OCI-LY1 (cell line): ENCODE measurements around the gene TMEM106A.
"Not testable (repeated sequence)": the region's sequence is repeated elsewhere in the genome, so short reads cannot be mapped to it uniquely, and the experiment has no call there.

Experiments
- H2AFZ ChIP-seq: fragments of 200-600 bp; sonication (generic), shearing (Covaris generic); 2 replicates; pipeline ENCODE4 v1.6.0; 2014; ENCODE audit warnings: antibody characterized with exemption, mild to moderate bottlenecking, low read length
- H3F3A ChIP-seq: fragments of 200-600 bp; sonication (generic), shearing (Covaris generic); 2 replicates; pipeline ENCODE4 v1.6.0; 2014; ENCODE audit warnings: mild to moderate bottlenecking, antibody characterized with exemption, low read length, moderate library complexity; ENCODE audit not compliant: insufficient read depth
- H3K27ac ChIP-seq: fragments of 200-600 bp; sonication (generic); 2 replicates; pipeline ENCODE4 v1.5.1; 2014; ENCODE audit warnings: low read length, mixed run types, mild to moderate bottlenecking, low read depth; ENCODE audit not compliant: poor library complexity, severe bottlenecking
- H3K27me3 ChIP-seq: fragments of 200-600 bp; sonication (generic); 2 replicates; pipeline ENCODE4 v1.6.0; 2014; ENCODE audit warnings: antibody characterized with exemption, mild to moderate bottlenecking, low read length, moderate library complexity; ENCODE audit not compliant: insufficient read depth
- H3K36me3 ChIP-seq: fragments of 200-600 bp; sonication (generic); 2 replicates; pipeline ENCODE4 v1.6.1; 2014; ENCODE audit warnings: mild to moderate bottlenecking, antibody characterized with exemption, low read length, moderate library complexity, mixed read lengths; ENCODE audit not compliant: insufficient read depth
- H3K4me1 ChIP-seq: fragments of 200-600 bp; sonication (generic); 2 replicates; pipeline ENCODE4 v1.5.1; 2014; ENCODE audit warnings: mild to moderate bottlenecking, low read length, moderate library complexity; ENCODE audit not compliant: insufficient read depth, severe bottlenecking
- H3K4me2 ChIP-seq: fragments of 200-600 bp; sonication (generic), shearing (Covaris generic); 2 replicates; pipeline ENCODE4 v1.6.1; 2014; ENCODE audit warnings: low read length
- H3K4me3 ChIP-seq: fragments of 200-600 bp; sonication (generic); 2 replicates; pipeline ENCODE4 v1.5.1; 2014; ENCODE audit warnings: low read length, low read depth, mild to moderate bottlenecking, mixed read lengths; ENCODE audit not compliant: poor library complexity, severe bottlenecking
- H3K79me2 ChIP-seq: fragments of 200-600 bp; shearing (Covaris generic); 2 replicates; pipeline ENCODE4 v1.6.1; 2016; ENCODE audit warnings: mixed run types, low read length, mixed read lengths; ENCODE audit not compliant: insufficient read depth
- H3K9ac ChIP-seq: fragments of 200-600 bp; sonication (generic), shearing (Covaris generic); 2 replicates; pipeline ENCODE4 v1.6.1; 2014; ENCODE audit warnings: mild to moderate bottlenecking, low read length, mixed read lengths
- H3K9me2 ChIP-seq: fragments of 200-600 bp; sonication (generic), shearing (Covaris generic); 2 replicates; pipeline ENCODE4 v1.6.1; 2014; ENCODE audit warnings: low read depth, mild to moderate bottlenecking, low read length, mixed read lengths
- H3K9me3 ChIP-seq: fragments of 200-600 bp; shearing (Covaris generic); 2 replicates; pipeline ENCODE4 v1.6.1; 2014; ENCODE audit warnings: low read length, mixed read lengths
- H4K20me1 ChIP-seq: fragments of 200-600 bp; sonication (generic), shearing (Covaris generic); 2 replicates; pipeline ENCODE4 v1.6.0; 2016; ENCODE audit warnings: mild to moderate bottlenecking, low read length; ENCODE audit not compliant: insufficient read depth

The TMEM106A gene

DNA sequence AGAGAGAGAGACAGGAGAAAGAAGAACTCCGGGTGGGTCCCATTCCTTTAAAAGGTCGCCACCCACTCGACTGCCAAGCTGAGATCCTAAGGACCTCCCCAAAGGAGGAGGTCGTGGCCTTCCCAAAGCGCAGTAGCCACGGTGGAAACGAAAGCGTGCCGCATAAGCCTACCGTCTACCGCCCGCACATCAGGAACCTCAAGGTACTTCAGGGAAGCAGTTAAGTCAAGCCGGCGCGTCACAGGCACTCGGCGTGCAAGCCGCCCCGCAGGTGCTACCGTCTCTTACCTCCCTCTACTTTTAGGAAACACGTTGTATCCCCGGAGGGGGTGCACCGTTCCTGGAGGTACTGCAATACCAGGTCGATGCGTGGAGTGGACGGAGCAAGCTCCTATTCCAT, 27.9 kb downstream of the TMEM106A start:
- H3F3A ChIP-seq, H3K4me3 ChIP-seq, H2AFZ ChIP-seq, H3K9me3 ChIP-seq, H4K20me1 ChIP-seq, H3K27ac ChIP-seq, H3K9me2 ChIP-seq, H3K9ac ChIP-seq, H3K4me1 ChIP-seq, H3K79me2 ChIP-seq, H3K4me2 ChIP-seq, H3K36me3 ChIP-seq, H3K27me3 ChIP-seq: not testable (repeated sequence)

DNA sequence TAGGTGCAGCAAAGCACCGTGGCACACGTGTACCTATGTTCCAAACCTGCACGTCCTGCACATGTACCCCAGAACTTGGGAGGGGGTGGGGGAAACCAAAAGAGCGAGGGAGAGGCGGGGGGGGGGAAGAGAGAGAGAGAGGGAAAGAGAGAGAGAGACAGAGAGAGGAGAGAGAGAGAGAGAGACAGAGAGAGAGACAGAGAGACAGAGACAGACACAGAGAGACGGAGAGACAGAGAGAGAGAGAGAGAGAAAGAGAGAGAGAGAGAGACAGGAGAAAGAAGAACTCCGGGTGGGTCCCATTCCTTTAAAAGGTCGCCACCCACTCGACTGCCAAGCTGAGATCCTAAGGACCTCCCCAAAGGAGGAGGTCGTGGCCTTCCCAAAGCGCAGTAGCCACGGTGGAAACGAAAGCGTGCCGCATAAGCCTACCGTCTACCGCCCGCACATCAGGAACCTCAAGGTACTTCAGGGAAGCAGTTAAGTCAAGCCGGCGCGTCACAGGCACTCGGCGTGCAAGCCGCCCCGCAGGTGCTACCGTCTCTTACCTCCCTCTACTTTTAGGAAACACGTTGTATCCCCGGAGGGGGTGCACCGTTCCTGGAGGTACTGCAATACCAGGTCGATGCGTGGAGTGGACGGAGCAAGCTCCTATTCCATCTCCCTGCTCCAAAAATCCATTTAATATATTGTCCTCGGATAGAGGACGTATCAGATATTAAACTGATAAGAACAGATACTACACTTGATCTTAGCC, 29.1 kb downstream of the TMEM106A start:
- H3K27ac ChIP-seq, H3K4me3 ChIP-seq, H3K4me1 ChIP-seq, H3K36me3 ChIP-seq, H3K27me3 ChIP-seq, H3F3A ChIP-seq, H3K9ac ChIP-seq, H3K79me2 ChIP-seq, H2AFZ ChIP-seq, H3K9me3 ChIP-seq, H3K9me2 ChIP-seq, H3K4me2 ChIP-seq, H4K20me1 ChIP-seq: not testable (repeated sequence)

DNA sequence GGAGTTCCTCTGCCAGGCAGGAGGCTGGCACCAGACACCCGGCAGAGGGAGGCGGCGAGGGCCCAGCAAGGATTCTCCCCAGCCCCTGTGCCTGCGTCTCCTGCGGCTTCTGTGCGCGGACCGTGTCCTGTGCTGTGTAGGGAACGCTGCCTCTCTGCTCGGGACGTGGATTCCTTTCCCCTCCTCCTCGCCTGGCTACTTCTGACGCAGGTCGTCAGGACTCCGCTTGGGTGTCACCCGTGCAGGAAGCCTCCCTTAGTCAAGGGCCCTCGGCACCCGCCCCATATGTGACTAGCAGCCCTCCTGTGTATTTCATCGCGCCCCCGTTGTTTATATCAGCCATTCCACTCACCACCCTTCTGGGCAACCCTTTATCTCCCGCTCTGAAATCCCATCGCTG, 34.8 kb downstream of the TMEM106A start:
- not testable (repeated sequence) for H3K79me2 ChIP-seq, H4K20me1 ChIP-seq, H3K9me2 ChIP-seq, H3K4me1 ChIP-seq, H3K27ac ChIP-seq, H3K4me2 ChIP-seq, H3K4me3 ChIP-seq, H3K36me3 ChIP-seq, H3K9ac ChIP-seq, H3K27me3 ChIP-seq, H2AFZ ChIP-seq, H3F3A ChIP-seq, H3K9me3 ChIP-seq
